Erythroblast (primary cell): ENCODE results near the gene DOCK3.

Experiments used
- GATA1 ChIP-seq: IDR thresholded peaks from 2 replicates; pipeline ENCODE4 v1.6.1; 2011; ENCODE audit warnings: low read depth, mild to moderate bottlenecking, control low read depth, low read length, moderate library complexity
- POLR2A ChIP-seq: IDR thresholded peaks from 2 replicates; pipeline ENCODE4 v1.6.1; 2011; ENCODE audit warnings: mild to moderate bottlenecking, low read length

DNA sequence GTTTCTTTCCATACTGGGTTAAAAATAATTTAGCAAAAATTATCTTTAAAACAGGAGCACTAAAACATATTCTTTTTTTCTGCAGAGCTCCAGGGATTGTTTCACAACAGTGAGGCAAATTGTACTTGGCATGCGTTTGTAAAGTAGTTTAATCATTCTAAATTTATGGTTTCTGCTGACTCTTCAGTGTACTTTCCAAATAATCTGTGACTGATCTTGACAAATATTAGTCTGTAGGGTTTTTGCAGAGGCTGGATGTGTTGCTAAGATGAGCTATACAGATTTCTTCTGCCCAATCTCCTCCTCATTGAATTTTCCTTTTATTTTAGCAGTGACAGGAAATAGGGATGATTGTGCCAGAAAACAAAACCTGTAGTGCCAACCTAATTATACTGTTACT lies 382.4 kb downstream of the DOCK3 start:
- TF ChIP-seq POLR2A (no peak), GATA1 (no peak)
